Testis (tissue), 2 donors: ENCODE measurements around the gene GRHPR.

Experiments
- POLR2A ChIP-seq: fragments of 450-650 bp; IDR thresholded peaks from one replicate; pipeline ENCODE4 v1.6.1; 2017; ENCODE audit warnings: antibody characterized with exemption, mild to moderate bottlenecking, moderate library complexity
- TF ChIP-seq, protein P1 (sequence below), 3 experiments: fragments of 450-650 bp in 2 of 3; fragments of 200-600 bp in 1 of 3; sonication (generic) in 1 of 3; IDR thresholded peaks; one replicate each; pipeline ENCODE4 v1.5.1; 2016 to 2019; ENCODE audit warnings: antibody characterized with exemption in 3 of 3, mild to moderate bottlenecking in 2 of 3, moderate library complexity in 1 of 3

DNA sequence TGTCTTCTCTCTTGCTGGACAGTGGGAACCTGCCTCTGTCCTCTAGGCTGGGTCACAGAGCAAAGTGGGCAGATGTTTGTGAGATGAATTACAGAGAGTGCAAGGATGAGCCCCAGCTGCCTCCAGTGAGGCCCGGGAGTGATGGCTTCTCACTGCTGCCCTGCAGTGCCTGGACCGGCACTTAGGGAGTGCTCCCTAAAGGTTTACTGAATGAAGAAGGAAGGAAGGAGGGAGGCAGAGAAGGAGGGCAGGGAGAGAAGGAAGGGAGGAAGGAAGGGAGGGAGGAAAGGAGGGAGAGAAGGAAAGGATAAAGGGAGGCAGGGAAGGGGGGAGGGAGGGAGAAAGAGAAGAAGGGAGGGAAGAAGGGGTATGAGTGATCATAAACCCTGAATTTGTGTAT, 42.7 kb upstream of the GRHPR start:
- TF ChIP-seq, protein P1, sequence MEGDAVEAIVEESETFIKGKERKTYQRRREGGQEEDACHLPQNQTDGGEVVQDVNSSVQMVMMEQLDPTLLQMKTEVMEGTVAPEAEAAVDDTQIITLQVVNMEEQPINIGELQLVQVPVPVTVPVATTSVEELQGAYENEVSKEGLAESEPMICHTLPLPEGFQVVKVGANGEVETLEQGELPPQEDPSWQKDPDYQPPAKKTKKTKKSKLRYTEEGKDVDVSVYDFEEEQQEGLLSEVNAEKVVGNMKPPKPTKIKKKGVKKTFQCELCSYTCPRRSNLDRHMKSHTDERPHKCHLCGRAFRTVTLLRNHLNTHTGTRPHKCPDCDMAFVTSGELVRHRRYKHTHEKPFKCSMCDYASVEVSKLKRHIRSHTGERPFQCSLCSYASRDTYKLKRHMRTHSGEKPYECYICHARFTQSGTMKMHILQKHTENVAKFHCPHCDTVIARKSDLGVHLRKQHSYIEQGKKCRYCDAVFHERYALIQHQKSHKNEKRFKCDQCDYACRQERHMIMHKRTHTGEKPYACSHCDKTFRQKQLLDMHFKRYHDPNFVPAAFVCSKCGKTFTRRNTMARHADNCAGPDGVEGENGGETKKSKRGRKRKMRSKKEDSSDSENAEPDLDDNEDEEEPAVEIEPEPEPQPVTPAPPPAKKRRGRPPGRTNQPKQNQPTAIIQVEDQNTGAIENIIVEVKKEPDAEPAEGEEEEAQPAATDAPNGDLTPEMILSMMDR (IDR thresholded peaks at IDR 0.05): no peak
- TF ChIP-seq POLR2A: no peak
